PC-9 (cell line): ENCODE data around the gene UAP1L1. TPM values are rescaled to one million over a fixed set of nuclear protein-coding genes. Genes with fewer than 3 reads are reported as not detected.

Experiments
- BruUV-seq: library from RNA; stranded (reverse); fragments of 400-500 nt; replicated peaks from 2 replicates; lab custom pipeline; 2021; lab: Mats Ljungman, UMichigan
- CTCF ChIA-PET: fragments of 300-600 bp; sonication (Branson Sonifier 250); formaldehyde crosslinking; loops from one replicate; lab custom pipeline; 2022; ENCODE audit warnings: antibody characterized with exemption; lab: Charles Lee
- POLR2A ChIA-PET: fragments of 300-600 bp; sonication (Branson Sonifier 250); formaldehyde crosslinking; loops from one replicate; lab custom pipeline; 2022; ENCODE audit warnings: antibody characterized with exemption; ENCODE audit not compliant: unreplicated experiment; lab: Charles Lee
- DNase-seq, 2 experiments: peaks; one replicate each; pipeline versions ENCODE4 v3.0.0 to v3.0.0-alpha.2; 2015 to 2022; ENCODE audit warnings: mixed read lengths in 1 of 2
- H2AFZ ChIP-seq: fragments of 200-600 bp; sonication (generic); 2 replicates; pipeline ENCODE4 v1.8.1; 2017; ENCODE audit warnings: antibody characterized with exemption
- H3F3A ChIP-seq: fragments of 200-600 bp; sonication (generic); 2 replicates; pipeline ENCODE4 v1.8.1; 2017; ENCODE audit warnings: antibody characterized with exemption, mild to moderate bottlenecking, low read depth; ENCODE audit not compliant: insufficient read depth
- H3K27ac ChIP-seq: fragments of 200-600 bp; sonication (generic); 2 replicates; pipeline ENCODE4 v1.6.1; 2016; ENCODE audit warnings: mixed run types
- H3K27me3 ChIP-seq: fragments of 200-600 bp; sonication (generic); 2 replicates; pipeline ENCODE4 v1.6.1; 2016; ENCODE audit warnings: low read depth, mixed run types; ENCODE audit not compliant: insufficient read depth
- H3K36me3 ChIP-seq: fragments of 200-600 bp; sonication (generic); 2 replicates; pipeline ENCODE4 v1.6.1; 2016; ENCODE audit warnings: low read depth, mixed run types
- H3K4me1 ChIP-seq: fragments of 200-600 bp; sonication (generic); replicated peaks from 2 replicates; pipeline ENCODE4 v1.6.1; 2016; ENCODE audit warnings: mixed run types; ENCODE audit not compliant: insufficient read depth
- H3K4me2 ChIP-seq: fragments of 200-600 bp; sonication (generic); 2 replicates; pipeline ENCODE4 v1.6.1; 2017; ENCODE audit warnings: mixed run types
- H3K4me3 ChIP-seq: fragments of 200-600 bp; sonication (generic); 2 replicates; pipeline ENCODE4 v1.6.1; 2016; ENCODE audit warnings: mixed run types
- H3K79me2 ChIP-seq: fragments of 200-600 bp; sonication (generic); 2 replicates; pipeline ENCODE4 v1.6.1; 2017; ENCODE audit warnings: low read depth, mixed run types
- H3K9me2 ChIP-seq: fragments of 200-600 bp; sonication (generic); 2 replicates; pipeline ENCODE4 v1.8.1; 2017; ENCODE audit warnings: mild to moderate bottlenecking; ENCODE audit not compliant: insufficient read depth
- H3K9me3 ChIP-seq: fragments of 200-600 bp; sonication (generic); 2 replicates; pipeline ENCODE4 v1.8.1; 2016; ENCODE audit warnings: low read depth; ENCODE audit not compliant: insufficient read depth
- H4K20me1 ChIP-seq: fragments of 200-600 bp; sonication (generic); 2 replicates; pipeline ENCODE4 v1.8.1; 2017; ENCODE audit not compliant: insufficient read depth
- EZH2 ChIP-seq: fragments of 200-600 bp; sonication (generic); IDR thresholded peaks from 2 replicates; pipeline ENCODE4 v1.8.0; 2017; ENCODE audit warnings: antibody characterized with exemption, low read depth
- intact Hi-C: fragments of 100-400 bp; cut with micrococcal nuclease; formaldehyde crosslinking; loops from one replicate; pipeline ENCODE4 v1.10.0; 2022; ENCODE audit not compliant: unreplicated experiment
- total RNA-seq: library from RNA; stranded (reverse); gene quantifications from 2 replicates; pipeline ENCODE4 v1.2.3, GENCODE V29; 2021
- TF ChIP-seq, protein P1 (sequence below): fragments of 200-600 bp; sonication (generic); conservative IDR thresholded peaks from 2 replicates; pipeline ENCODE4 v1.6.1; 2017; ENCODE audit warnings: mixed run types, antibody characterized with exemption, mild to moderate bottlenecking, moderate library complexity

The UAP1L1 gene
- total RNA-seq, 1 experiment from 2014 or later, result 9.9 TPM

DNA sequence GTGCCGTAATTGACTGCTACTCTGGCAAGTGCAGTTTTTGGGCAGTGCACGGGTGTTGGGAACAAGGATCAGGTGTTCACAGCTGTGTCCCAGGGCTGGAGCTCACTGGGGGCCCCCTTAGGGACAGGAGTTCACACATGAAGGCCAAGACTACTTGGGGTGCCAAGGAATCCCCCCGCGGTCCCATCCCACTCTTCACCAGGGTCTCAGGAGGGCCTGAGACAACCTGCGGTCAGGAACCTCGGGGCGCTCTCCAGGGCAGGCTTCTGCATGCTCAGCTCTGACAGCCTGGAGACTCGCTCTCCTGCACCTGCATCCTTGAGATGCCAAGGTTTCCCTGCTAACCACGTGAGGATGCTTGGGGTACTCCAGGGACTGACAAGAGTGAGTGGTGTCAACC, 7.2 kb downstream of the UAP1L1 start:
- H3K79me2 ChIP-seq, result peaks cover 14% of the 10 kb centered on the region
- 0 out of 2 replicates have a peak, but pooled peaks cover 4% of the 10 kb centered on the region for H4K20me1 ChIP-seq
- CTCF ChIA-PET, result interaction anchor here (0.6 kb wide), 1 partner anchor 38 kb away, joined by 13 read pairs; no protein-coding TSS in a partner anchor
- DNase-seq, result no peak
- POLR2A ChIA-PET, result interaction anchor here (0.7 kb wide), 1 partner anchor 14 kb away, joined by 5 read pairs; the partner anchor contains the start of gene SAPCD2
- BruUV-seq, result no TSS peak
- intact Hi-C loops, result no loop called here
- H3K36me3 ChIP-seq, result no peaks in the 10 kb centered on the region
- peaks cover 33% of the 10 kb centered on the region for H3F3A ChIP-seq
- H3K9me3 ChIP-seq, result no peaks in the 10 kb centered on the region
- peaks cover 39% of the 10 kb centered on the region for H3K4me1 ChIP-seq
- no peak overlapping the region for H3K4me2 ChIP-seq
- H3K27me3 ChIP-seq, result no peaks in the 10 kb centered on the region
- TF ChIP-seq EZH2, result no peak
- TF ChIP-seq, protein P1, sequence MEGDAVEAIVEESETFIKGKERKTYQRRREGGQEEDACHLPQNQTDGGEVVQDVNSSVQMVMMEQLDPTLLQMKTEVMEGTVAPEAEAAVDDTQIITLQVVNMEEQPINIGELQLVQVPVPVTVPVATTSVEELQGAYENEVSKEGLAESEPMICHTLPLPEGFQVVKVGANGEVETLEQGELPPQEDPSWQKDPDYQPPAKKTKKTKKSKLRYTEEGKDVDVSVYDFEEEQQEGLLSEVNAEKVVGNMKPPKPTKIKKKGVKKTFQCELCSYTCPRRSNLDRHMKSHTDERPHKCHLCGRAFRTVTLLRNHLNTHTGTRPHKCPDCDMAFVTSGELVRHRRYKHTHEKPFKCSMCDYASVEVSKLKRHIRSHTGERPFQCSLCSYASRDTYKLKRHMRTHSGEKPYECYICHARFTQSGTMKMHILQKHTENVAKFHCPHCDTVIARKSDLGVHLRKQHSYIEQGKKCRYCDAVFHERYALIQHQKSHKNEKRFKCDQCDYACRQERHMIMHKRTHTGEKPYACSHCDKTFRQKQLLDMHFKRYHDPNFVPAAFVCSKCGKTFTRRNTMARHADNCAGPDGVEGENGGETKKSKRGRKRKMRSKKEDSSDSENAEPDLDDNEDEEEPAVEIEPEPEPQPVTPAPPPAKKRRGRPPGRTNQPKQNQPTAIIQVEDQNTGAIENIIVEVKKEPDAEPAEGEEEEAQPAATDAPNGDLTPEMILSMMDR, result no peak
- no peaks in the 10 kb centered on the region for H3K9me2 ChIP-seq
- H2AFZ ChIP-seq, result no peak overlapping the region
- no peak overlapping the region for H3K4me3 ChIP-seq
- no peak overlapping the region; the same call in 1 of the 2 replicates for H3K27ac ChIP-seq

DNA sequence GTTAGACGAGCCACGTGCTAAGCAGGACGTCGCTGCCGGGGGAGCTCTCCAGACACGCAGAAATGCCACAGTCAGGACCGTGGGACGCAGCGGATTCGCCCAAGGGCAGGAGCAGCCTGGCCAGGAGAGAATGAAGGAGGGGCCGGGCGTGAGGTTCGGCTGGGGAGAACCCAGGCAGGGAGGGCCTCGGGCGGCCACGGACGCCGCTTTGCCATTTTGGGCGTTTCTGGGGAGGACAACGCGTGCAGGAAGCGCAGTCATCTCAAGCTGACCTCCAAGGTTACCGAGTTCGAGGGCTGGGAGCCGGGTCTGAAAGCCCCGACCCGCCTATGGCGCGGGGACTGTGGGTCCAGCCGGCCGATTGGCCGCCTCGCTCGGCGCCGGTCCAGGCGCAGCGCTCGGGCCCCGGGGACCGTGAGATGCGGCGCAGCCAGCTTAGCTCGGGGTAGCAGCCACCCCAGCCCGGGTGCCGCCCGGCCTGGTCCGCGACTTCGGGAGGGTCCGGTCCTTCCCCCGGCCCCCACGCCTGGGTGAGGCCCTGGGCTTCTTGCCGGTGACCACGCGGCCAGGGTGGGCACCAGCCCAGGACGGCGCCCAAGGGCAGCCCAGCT, 8.7 kb downstream of the UAP1L1 start:
- TF ChIP-seq EZH2, result no peak
- TF ChIP-seq, protein P1, result no peak
- Histone ChIP-seq H4K20me1 (0 out of 2 replicates have a peak, but pooled peaks cover 4% of the 10 kb centered on the region), H3K79me2 (peaks cover 14% of the 10 kb centered on the region), H3K4me3 (peak overlapping the region; percentile 88), H3F3A (peaks cover 33% of the 10 kb centered on the region), H3K4me2 (peak overlapping the region; percentile 72), H2AFZ (peak overlapping the region; percentile 81), H3K27ac (peak overlapping the region; percentile 80), H3K36me3 (no peaks in the 10 kb centered on the region), H3K4me1 (peaks cover 39% of the 10 kb centered on the region), H3K27me3 (no peaks in the 10 kb centered on the region), H3K9me2 (no peaks in the 10 kb centered on the region), H3K9me3 (no peaks in the 10 kb centered on the region)
- intact Hi-C loops, result loop anchor here (1.0 kb wide), 1 partner anchor 16 kb away; the partner anchor contains the start of gene SAPCD2
- ChIA-PET POLR2A (interaction anchor here (0.5 to 2.1 kb wide), 10 partner anchors 15 to 831 kb away, joined by 3 to 20 read pairs (median 6); partner anchors contain the start of genes SAPCD2 and TUBB4B), CTCF (interaction anchor here (0.6 to 1.5 kb wide), 4 partner anchors 18 to 138 kb away, joined by 3 to 5 read pairs (median 3); no protein-coding TSS in a partner anchor)
- peak; percentile 40 to 54 for DNase-seq
- TSS peak; percentile 83 for BruUV-seq

DNA sequence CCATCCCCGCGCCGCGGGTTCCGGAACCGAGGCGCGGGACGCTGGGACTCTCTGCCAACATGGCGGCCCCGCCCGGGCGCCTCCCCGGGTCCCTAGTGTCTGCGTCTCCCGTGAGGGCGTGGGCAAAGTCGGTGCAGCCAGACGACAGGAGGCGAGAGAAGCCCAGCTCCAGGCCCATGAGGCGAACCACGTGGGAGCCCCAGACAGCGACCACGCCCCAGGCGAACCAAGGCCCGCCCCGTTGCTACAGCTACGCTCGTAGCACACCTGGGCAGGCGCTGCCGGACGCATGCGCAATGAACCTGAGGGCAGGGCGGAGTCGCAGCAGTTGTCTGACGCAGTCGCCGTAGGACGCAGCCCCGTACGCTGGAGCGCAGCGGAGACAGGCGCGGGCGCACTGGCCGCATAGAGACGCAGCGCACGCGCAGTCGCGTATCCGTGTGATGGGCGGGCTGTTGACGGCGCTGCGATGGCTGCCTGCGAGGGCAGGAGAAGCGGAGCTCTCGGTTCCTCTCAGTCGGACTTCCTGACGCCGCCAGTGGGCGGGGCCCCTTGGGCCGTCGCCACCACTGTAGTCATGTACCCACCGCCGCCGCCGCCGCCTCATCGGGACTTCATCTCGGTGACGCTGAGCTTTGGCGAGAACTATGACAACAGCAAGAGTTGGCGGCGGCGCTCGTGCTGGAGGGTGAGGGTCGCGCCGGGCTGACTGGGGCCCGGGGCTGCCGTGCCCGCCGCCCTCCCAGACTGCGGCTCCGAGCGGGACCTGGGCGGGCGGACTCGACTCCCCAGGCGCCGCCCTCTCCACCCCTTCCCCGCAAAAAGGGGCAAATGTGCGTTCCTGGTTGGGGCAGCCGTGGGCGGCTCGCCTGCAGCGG, 9.5 kb downstream of the UAP1L1 start, which contains the start of gene MAN1B1:
MAN1B1 (plus strand) TSS at position 455 of the 878 bp plus-strand sequence; CDS start at position 470, 15 bp downstream.
- no peak for TF ChIP-seq EZH2
- TF ChIP-seq, protein P1, result no peak
- H3F3A ChIP-seq, result peaks cover 33% of the 10 kb centered on the region
- peak within 1 kb of the TSS; percentile 87 for H3K4me2 ChIP-seq
- no peaks in the 10 kb centered on the region for H3K9me3 ChIP-seq
- ChIA-PET POLR2A (interaction anchor here (0.5 to 2.1 kb wide), 14 partner anchors 16 to 830 kb away, joined by 3 to 20 read pairs (median 6); partner anchors contain the start of genes NRARP, SAPCD2 and TUBB4B), CTCF (interaction anchor here (0.6 to 1.5 kb wide), 5 partner anchors 19 to 448 kb away, joined by 3 to 5 read pairs (median 3); no protein-coding TSS in a partner anchor)
- peak within 1 kb of the TSS; percentile 88 for H3K4me3 ChIP-seq
- no TSS peak for BruUV-seq
- H3K9me2 ChIP-seq, result no peaks in the 10 kb centered on the region
- H3K79me2 ChIP-seq, result peaks cover 14% of the 10 kb centered on the region
- peak within 1 kb of the TSS; percentile 80 for H3K27ac ChIP-seq
- intact Hi-C loops, result loop anchor here (1.0 kb wide), 1 partner anchor 16 kb away; the partner anchor contains the start of gene SAPCD2
- peak within 1 kb of the TSS; percentile 91 for H2AFZ ChIP-seq
- H3K27me3 ChIP-seq, result no peaks in the 10 kb centered on the region
- 0 out of 2 replicates have a peak, but pooled peaks cover 4% of the 10 kb centered on the region for H4K20me1 ChIP-seq
- H3K36me3 ChIP-seq, result no peaks in the 10 kb centered on the region
- H3K4me1 ChIP-seq, result peaks cover 39% of the 10 kb centered on the region
- DNase-seq, result peak; percentile 97 to 100
